Measurements from ENCODE around the gene CTNNBL1. TPM values are rescaled to one million over a fixed set of nuclear protein-coding genes. Genes with fewer than 3 reads are reported as not detected.

Gene CTNNBL1
- total RNA-seq, 1 donor from 2014 or later = 67.0 TPM

GRCh38 chr20:37756234-37756633, 62.4 kb downstream of the CTNNBL1 start:
- Histone ChIP-seq H3K79me2 (ENCODE audit: insufficient read depth, low read length) (no peaks in the 10 kb centered on the region), H3K9me3 (ENCODE audit: insufficient read depth, low read depth, low read length) (no peaks in the 10 kb centered on the region), H3K4me1 (ENCODE audit: insufficient read depth, low read length) (no peaks in the 10 kb centered on the region), H3K4me3 (ENCODE audit: insufficient read depth, low read depth, low read length) (no peak overlapping the region), H3K36me3 (ENCODE audit: insufficient read depth, low read length) (peaks cover 4% of the 10 kb centered on the region), H2AFZ (ENCODE audit: low read depth, low read length) (no peak overlapping the region), H4K20me1 (ENCODE audit: insufficient read depth, low read length) (peaks cover 4% of the 10 kb centered on the region), H3K4me2 (ENCODE audit: low read length) (no peak overlapping the region), H3K27ac (ENCODE audit: low read depth, low read length) (no peak overlapping the region), H3K9ac (ENCODE audit: low read length) (no peak overlapping the region), H3K27me3 (ENCODE audit: insufficient read depth, low read length) (no peaks in the 10 kb centered on the region)
- no peak for FAIRE-seq
- Mint-ChIP-seq H3K36me3 (ENCODE audit: low read depth, unreplicated experiment) (peaks cover 7% of the 10 kb centered on the region), H3K27me3 (ENCODE audit: low read depth, unreplicated experiment) (no peaks in the 10 kb centered on the region), H3K27ac (ENCODE audit: unreplicated experiment) (no peak overlapping the region), H3K4me1 (ENCODE audit: low read depth, unreplicated experiment) (peaks cover 9% of the 10 kb centered on the region), H3K9me3 (ENCODE audit: unreplicated experiment) (no peaks in the 10 kb centered on the region), H3K4me3 (ENCODE audit: unreplicated experiment) (no peak overlapping the region)
- TF ChIP-seq EZH2 (IDR thresholded peaks at IDR 0.05; ENCODE audit: insufficient read depth, low read length) (no peak), CTCF (IDR thresholded peaks at IDR 0.05; ENCODE audit: insufficient read depth, low read depth, low read length) (no peak)
- no peak for DNase-seq (ENCODE audit: low read depth)

GRCh38 chr20:37757550-37757949, 63.7 kb downstream of the CTNNBL1 start:
- no peak overlapping the region for H3K4me3 Mint-ChIP-seq (ENCODE audit: unreplicated experiment)
- no peak for FAIRE-seq

More at GRCh38 chr20:37757550-37757949, 63.7 kb downstream of the CTNNBL1 start:
- Histone ChIP-seq H3K4me2 (ENCODE audit: low read length) (no peak overlapping the region), H3K9ac (ENCODE audit: low read length) (no peak overlapping the region), H3K9me3 (ENCODE audit: insufficient read depth, low read depth, low read length) (no peaks in the 10 kb centered on the region), H4K20me1 (ENCODE audit: insufficient read depth, low read length) (peaks cover 11% of the 10 kb centered on the region), H3K79me2 (ENCODE audit: insufficient read depth, low read length) (no peaks in the 10 kb centered on the region), H3K4me3 (ENCODE audit: insufficient read depth, low read depth, low read length) (no peak overlapping the region), H3K27me3 (ENCODE audit: insufficient read depth, low read length) (no peaks in the 10 kb centered on the region), H2AFZ (ENCODE audit: low read depth, low read length) (no peak overlapping the region), H3K27ac (ENCODE audit: low read depth, low read length) (no peak overlapping the region), H3K4me1 (ENCODE audit: insufficient read depth, low read length) (no peaks in the 10 kb centered on the region), H3K36me3 (ENCODE audit: insufficient read depth, low read length) (peaks cover 4% of the 10 kb centered on the region)
- Mint-ChIP-seq H3K27me3 (ENCODE audit: low read depth, unreplicated experiment) (no peaks in the 10 kb centered on the region), H3K36me3 (ENCODE audit: low read depth, unreplicated experiment) (peaks cover 4% of the 10 kb centered on the region), H3K9me3 (ENCODE audit: unreplicated experiment) (no peaks in the 10 kb centered on the region), H3K27ac (ENCODE audit: unreplicated experiment) (no peak overlapping the region), H3K4me1 (ENCODE audit: low read depth, unreplicated experiment) (peaks cover 9% of the 10 kb centered on the region)
- no peak for TF ChIP-seq EZH2 (IDR thresholded peaks at IDR 0.05; ENCODE audit: insufficient read depth, low read length)
- no peak for TF ChIP-seq CTCF (IDR thresholded peaks at IDR 0.05; ENCODE audit: insufficient read depth, low read depth, low read length)
- no peak for DNase-seq (ENCODE audit: low read depth)
